H1 (cell line): ENCODE results near the gene DAGLA. TPM values are rescaled to one million over a fixed set of nuclear protein-coding genes. Genes with fewer than 3 reads are reported as not detected.

ENCODE experiments used
- CTCF ChIA-PET: fragments of 300-600 bp; sonication (Branson Sonifier 250); formaldehyde crosslinking; loops from one replicate; lab custom pipeline; 2021; ENCODE audit not compliant: partially characterized antibody; lab: Charles Lee
- POLR2A ChIA-PET: fragments of 300-600 bp; sonication (Branson Sonifier 250); formaldehyde crosslinking; loops from one replicate; lab custom pipeline; 2021; ENCODE audit warnings: inconsistent platforms; ENCODE audit not compliant: partially characterized antibody; lab: Charles Lee
- DNase-seq, 2 experiments: peaks; one replicate each; pipeline versions ENCODE4 v3.0.0 to v3.0.0-alpha.2; 2010 to 2022; ENCODE audit warnings: low spot score in 2 of 2, low read depth in 1 of 2, mixed read lengths in 1 of 2
- FAIRE-seq: peaks from 2 replicates; lab custom pipeline; 2011; peaks lifted over from hg19 to GRCh38; lab: Jason Lieb, UNC
- H2AFZ ChIP-seq: 2 replicates; pipeline ENCODE4 v1.8.1; 2012; ENCODE audit warnings: low read length, inconsistent platforms
- H2AK5ac ChIP-seq: 2 replicates; pipeline ENCODE4 v1.6.1; 2013; ENCODE audit warnings: low read depth, low read length
- H2BK120ac ChIP-seq: replicated peaks from 2 replicates; pipeline ENCODE3; 2013; ENCODE audit warnings: low read depth, low read length, inconsistent platforms
- H2BK12ac ChIP-seq: 2 replicates; pipeline ENCODE4 v1.6.1; 2013; ENCODE audit warnings: low read depth, low read length
- H2BK15ac ChIP-seq: 2 replicates; pipeline ENCODE4 v1.6.1; 2013; ENCODE audit warnings: low read length
- H2BK20ac ChIP-seq: 2 replicates; pipeline ENCODE4 v1.6.1; 2013; ENCODE audit warnings: low read length
- H2BK5ac ChIP-seq: 2 replicates; pipeline ENCODE4 v1.6.1; 2013; ENCODE audit warnings: low read depth, low read length
- H3K14ac ChIP-seq: 2 replicates; pipeline ENCODE4 v1.6.1; 2013; ENCODE audit warnings: inconsistent platforms; ENCODE audit not compliant: insufficient read length
- H3K18ac ChIP-seq: 2 replicates; pipeline ENCODE4 v1.6.1; 2013; ENCODE audit warnings: low read length; ENCODE audit errors: extremely low read depth
- H3K23ac ChIP-seq: 2 replicates; pipeline ENCODE4 v1.6.1; 2013; ENCODE audit warnings: inconsistent platforms; ENCODE audit not compliant: insufficient read length
- H3K23me2 ChIP-seq: 2 replicates; pipeline ENCODE4 v1.6.1; 2013; ENCODE audit warnings: low read depth, low read length
- H3K27ac ChIP-seq: 2 replicates; pipeline ENCODE4 v1.6.1; 2011; ENCODE audit warnings: low read depth, low read length, inconsistent platforms
- H3K27me3 ChIP-seq, 4 experiments: replicated peaks in 1 of 4; 1 replicate in 1 of 4; 2 replicates in 3 of 4; pipeline versions ENCODE4 v1.6.1 to v1.8.1; 2011 to 2013; ENCODE audit warnings: low read length in 3 of 4, mild to moderate bottlenecking in 3 of 4, inconsistent platforms in 2 of 4, mixed read lengths in 2 of 4, moderate library complexity in 1 of 4; ENCODE audit not compliant: control insufficient read depth in 3 of 4, insufficient read depth in 3 of 4; ENCODE audit errors: extremely low read depth in 1 of 4
- H3K36me3 ChIP-seq, 4 experiments: 2 replicates each; pipeline versions ENCODE4 v1.6.1 to v1.8.1; 2011 to 2013; ENCODE audit warnings: mild to moderate bottlenecking in 4 of 4, low read length in 3 of 4, moderate library complexity in 2 of 4, control low read depth in 1 of 4, inconsistent platforms in 1 of 4; ENCODE audit not compliant: insufficient read depth in 4 of 4, control insufficient read depth in 2 of 4
- H3K4ac ChIP-seq: replicated peaks from 2 replicates; pipeline ENCODE3; 2013; ENCODE audit warnings: low read length, low read depth, mixed read lengths, inconsistent platforms; ENCODE audit not compliant: insufficient read length
- H3K4me1 ChIP-seq, 4 experiments: replicated peaks in 1 of 4; 1 replicate in 1 of 4; 2 replicates in 3 of 4; pipeline versions ENCODE4 v1.6.1 to v1.8.1; 2011 to 2013; ENCODE audit warnings: low read length in 3 of 4, inconsistent platforms in 2 of 4, mixed read lengths in 1 of 4; ENCODE audit not compliant: insufficient read depth in 4 of 4, control insufficient read depth in 3 of 4
- H3K4me2 ChIP-seq, 2 experiments: 2 replicates each; pipeline versions ENCODE4 v1.6.1 to v1.8.1; 2011 to 2013; ENCODE audit warnings: low read depth in 2 of 2, low read length in 2 of 2, control low read depth in 1 of 2, inconsistent platforms in 1 of 2, mild to moderate bottlenecking in 1 of 2; ENCODE audit not compliant: insufficient read depth in 1 of 2
- H3K4me3 ChIP-seq, 4 experiments: fragments of 200-600, 300-600 bp in 1 of 4; sonication (generic), shearing (Covaris generic), sonication (Bioruptor Twin) in 1 of 4; 2 replicates each; pipeline versions ENCODE4 v1.5.1 to v1.8.1; 2011 to 2016; ENCODE audit warnings: low read length in 4 of 4, low read depth in 3 of 4, control low read depth in 2 of 4, inconsistent platforms in 2 of 4, mild to moderate bottlenecking in 2 of 4, mixed read lengths in 1 of 4, moderate library complexity in 1 of 4; ENCODE audit not compliant: insufficient read depth in 2 of 4; ENCODE audit errors: extremely low read depth in 1 of 4
- H3K56ac ChIP-seq: replicated peaks from 2 replicates; pipeline ENCODE3; 2013; ENCODE audit warnings: low read depth, mild to moderate bottlenecking, mixed read lengths, low read length, inconsistent platforms; ENCODE audit not compliant: insufficient read length
- H3K79me1 ChIP-seq: 2 replicates; pipeline ENCODE4 v1.6.1; 2013; ENCODE audit warnings: low read depth, low read length, control low read depth
- H3K79me2 ChIP-seq, 2 experiments: 2 replicates each; pipeline versions ENCODE4 v1.6.1 to v1.8.1; 2012 to 2013; ENCODE audit warnings: low read length in 2 of 2, mild to moderate bottlenecking in 2 of 2, inconsistent platforms in 1 of 2; ENCODE audit not compliant: insufficient read depth in 2 of 2, control insufficient read depth in 1 of 2
- H3K9ac ChIP-seq, 4 experiments: replicated peaks in 1 of 4; 1 replicate in 1 of 4; 2 replicates in 3 of 4; pipeline versions ENCODE4 v1.6.1 to v1.8.1; 2011 to 2013; ENCODE audit warnings: low read depth in 3 of 4, low read length in 3 of 4, control low read depth in 2 of 4, mild to moderate bottlenecking in 2 of 4, moderate library complexity in 2 of 4, inconsistent platforms in 1 of 4; ENCODE audit errors: extremely low read depth in 1 of 4
- H3K9me3 ChIP-seq, 2 experiments: 2 replicates each; pipeline versions ENCODE4 v1.6.1 to v1.8.1; 2012 to 2013; ENCODE audit warnings: mild to moderate bottlenecking in 2 of 2, moderate library complexity in 2 of 2, control low read depth in 1 of 2, inconsistent platforms in 1 of 2, low read depth in 1 of 2, low read length in 1 of 2, mixed read lengths in 1 of 2; ENCODE audit not compliant: insufficient read depth in 2 of 2
- H4K20me1 ChIP-seq, 2 experiments: replicated peaks in 1 of 2; 2 replicates each; pipeline versions ENCODE3 to v1.8.1; 2011 to 2013; ENCODE audit warnings: inconsistent platforms in 2 of 2, low read length in 2 of 2, mild to moderate bottlenecking in 1 of 2; ENCODE audit not compliant: insufficient read depth in 2 of 2, control insufficient read depth in 1 of 2
- H4K5ac ChIP-seq: 2 replicates; pipeline ENCODE4 v1.6.1; 2013; ENCODE audit warnings: low read length, low read depth, mixed read lengths, inconsistent platforms; ENCODE audit not compliant: insufficient read length
- H4K8ac ChIP-seq: 2 replicates; pipeline ENCODE4 v1.8.0; 2013; ENCODE audit warnings: mild to moderate bottlenecking, moderate library complexity, low read length, inconsistent platforms; ENCODE audit not compliant: insufficient read depth; ENCODE audit errors: extremely low read depth
- H4K91ac ChIP-seq: replicated peaks from 2 replicates; pipeline ENCODE3; 2013; ENCODE audit warnings: low read length, mixed read lengths, inconsistent platforms; ENCODE audit not compliant: insufficient read length
- CEBPB ChIP-seq: IDR thresholded peaks from 2 replicates; pipeline ENCODE4 v1.6.1; 2012; ENCODE audit warnings: low read depth, low read length
- CHD2 ChIP-seq: IDR thresholded peaks from 2 replicates; pipeline ENCODE4 v1.6.1; 2012; ENCODE audit warnings: low read length, improper control_type of control experiment
- CTBP2 ChIP-seq: IDR thresholded peaks from 2 replicates; pipeline ENCODE4 v1.7.0; 2011; ENCODE audit warnings: borderline replicate concordance, mild to moderate bottlenecking, moderate library complexity, mixed read lengths, low read length; ENCODE audit not compliant: insufficient read depth, insufficient read length
- EP300 ChIP-seq, 2 experiments: IDR thresholded peaks; 1 replicate in 1 of 2; 2 replicates in 1 of 2; pipeline ENCODE4 v1.6.1; 2011 to 2012; ENCODE audit warnings: low read depth in 2 of 2, low read length in 2 of 2, mild to moderate bottlenecking in 2 of 2, borderline replicate concordance in 1 of 2, inconsistent platforms in 1 of 2, moderate library complexity in 1 of 2
- FOSL1 ChIP-seq: IDR thresholded peaks from 2 replicates; pipeline ENCODE4 v1.6.1; 2011; ENCODE audit warnings: mild to moderate bottlenecking, low read depth, low read length, moderate library complexity; ENCODE audit not compliant: insufficient read depth
- JUND ChIP-seq: IDR thresholded peaks from 2 replicates; pipeline ENCODE4 v1.6.1; 2011; ENCODE audit warnings: mild to moderate bottlenecking, improper control_type of control experiment, low read length
- POLR2AphosphoS5 ChIP-seq: IDR thresholded peaks from 2 replicates; pipeline ENCODE4 v1.6.1; 2011; ENCODE audit warnings: low read depth, low read length
- POU5F1 ChIP-seq: IDR thresholded peaks from 2 replicates; pipeline ENCODE4 v1.6.1; 2011; ENCODE audit warnings: low read depth, mild to moderate bottlenecking, low read length, moderate library complexity
- SIN3A ChIP-seq, 2 experiments: IDR thresholded peaks in 1 of 2; conservative IDR thresholded peaks in 1 of 2; 2 replicates each; pipeline ENCODE4 v1.6.1; 2011 to 2012; ENCODE audit warnings: low read length in 2 of 2, improper control_type of control experiment in 1 of 2, low read depth in 1 of 2, mild to moderate bottlenecking in 1 of 2
- SP2 ChIP-seq: IDR thresholded peaks from 2 replicates; pipeline ENCODE4 v1.6.1; 2012; ENCODE audit warnings: mild to moderate bottlenecking, low read length, inconsistent platforms
- YY1 ChIP-seq: IDR thresholded peaks from 2 replicates; pipeline ENCODE4 v1.6.1; 2011; ENCODE audit warnings: low read depth, mild to moderate bottlenecking, low read length
- WGBS, 2 experiments: shearing (Covaris generic) in 1 of 2; methylation state at CpG; one replicate each; pipeline versions ENCODE4 v1.1.6 to v1.1.7; 2013 to 2015; ENCODE audit warnings: low lambda C conversion rate in 2 of 2, mixed read lengths in 2 of 2, inconsistent platforms in 1 of 2, low coverage in 1 of 2, missing lambda C conversion rate in 1 of 2; ENCODE audit not compliant: insufficient replicate concordance in 2 of 2, insufficient coverage in 1 of 2, insufficient read length in 1 of 2; ENCODE audit errors: extremely low coverage in 1 of 2, missing lambda C conversion rate in 1 of 2; 5-methylcytosine and 5-hydroxymethylcytosine counted together
- polyA plus RNA-seq, 7 experiments: library from polyadenylated mRNA; depleted of rRNA in 3 of 7; stranded (reverse) in 5 of 7; unstranded in 2 of 7; fragments of >200 nt in 5 of 7; fragments of 200-250 nt in 2 of 7; gene quantifications; 1 replicate in 5 of 7; 2 replicates in 1 of 7; 4 replicates in 1 of 7; pipeline versions ENCODE4 v1.2.1 to v1.2.3, GENCODE V29; 2011 to 2013; ENCODE audit warnings: missing spikeins in 2 of 7, mixed read lengths in 2 of 7
- total RNA-seq: library from RNA; stranded (reverse); fragmentation: NEBNext Ultra II Directional; extraction: Animal tissue kit (Norgen Biotek cat#: 25700); gene quantifications from 2 replicates; pipeline ENCODE4 v1.2.1, GENCODE V29; 2021
- TF ChIP-seq, protein P1 (sequence below): IDR thresholded peaks from 2 replicates; pipeline ENCODE4 v1.6.1; 2012; ENCODE audit warnings: low read length, inconsistent platforms

DAGLA gene
- total and polyA plus RNA-seq, 2 of the 8 experiments (the other 6 are each of a cell fraction or from before 2014, with no cell fraction given) = 3.6 to 6.6 TPM

GRCh38 chr11:61670626-61671025 is 9.6 kb upstream of the DAGLA start:
- Histone ChIP-seq H3K4me1 (peaks cover 0 to 3% (median under 1%) of the 10 kb centered on the region in 4 experiments; a peak in 2 of 7 replicates), H3K18ac (no peak overlapping the region), H3K9me3 (no peaks in the 10 kb centered on the region), H3K14ac (no peak overlapping the region), H2BK5ac (no peak overlapping the region), H4K20me1 (no peaks in the 10 kb centered on the region), H4K5ac (no peak overlapping the region), H3K4me3 (no peak overlapping the region), H2BK120ac (no peak overlapping the region), H4K8ac (no peak overlapping the region), H3K23me2 (peaks cover 10% of the 10 kb centered on the region; the same call in 1 of the 2 replicates), H2BK15ac (peak overlapping the region; percentile 34; the same call in 1 of the 2 replicates), H2AFZ (no peak overlapping the region), H3K36me3 (no peaks in the 10 kb centered on the region), H3K27me3 (no peaks in the 10 kb centered on the region; a peak in 1 of 7 replicates), H3K4ac (no peak overlapping the region), H4K91ac (no peak overlapping the region), H2AK5ac (no peak overlapping the region), H2BK20ac (no peak overlapping the region), H3K56ac (no peak overlapping the region), H3K79me2 (no peaks in the 10 kb centered on the region), H3K4me2 (no peak overlapping the region), H2BK12ac (0 out of 2 replicates have a peak overlapping the region, but pooled peaks have one; percentile 68), H3K27ac (no peak overlapping the region), H3K79me1 (no peaks in the 10 kb centered on the region), H3K23ac (no peak overlapping the region), H3K9ac (no peak overlapping the region)
- no peak for FAIRE-seq
- no peak for DNase-seq
- no peak for TF ChIP-seq POLR2AphosphoS5
- no peak for TF ChIP-seq CEBPB
- TF ChIP-seq, protein P1, sequence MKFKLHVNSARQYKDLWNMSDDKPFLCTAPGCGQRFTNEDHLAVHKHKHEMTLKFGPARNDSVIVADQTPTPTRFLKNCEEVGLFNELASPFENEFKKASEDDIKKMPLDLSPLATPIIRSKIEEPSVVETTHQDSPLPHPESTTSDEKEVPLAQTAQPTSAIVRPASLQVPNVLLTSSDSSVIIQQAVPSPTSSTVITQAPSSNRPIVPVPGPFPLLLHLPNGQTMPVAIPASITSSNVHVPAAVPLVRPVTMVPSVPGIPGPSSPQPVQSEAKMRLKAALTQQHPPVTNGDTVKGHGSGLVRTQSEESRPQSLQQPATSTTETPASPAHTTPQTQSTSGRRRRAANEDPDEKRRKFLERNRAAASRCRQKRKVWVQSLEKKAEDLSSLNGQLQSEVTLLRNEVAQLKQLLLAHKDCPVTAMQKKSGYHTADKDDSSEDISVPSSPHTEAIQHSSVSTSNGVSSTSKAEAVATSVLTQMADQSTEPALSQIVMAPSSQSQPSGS = no peak
- TF ChIP-seq CTBP2 = no peak
- TF ChIP-seq JUND = no peak
- TF ChIP-seq SIN3A (conservative IDR thresholded peaks at IDR 0.05 in 1 of 2, IDR thresholded peaks at IDR 0.05 in 1 of 2; ENCODE audit: low read depth in 1 of 2, low read length in 2 of 2) = no peak
- TF ChIP-seq YY1 = no peak
- TF ChIP-seq SP2 = no peak
- no peak for TF ChIP-seq POU5F1
- no peak for TF ChIP-seq EP300 (IDR thresholded peaks at IDR 0.05; ENCODE audit: borderline replicate concordance in 1 of 2, low read depth in 2 of 2, low read length in 2 of 2)
- TF ChIP-seq FOSL1 = no peak
- TF ChIP-seq CHD2 = no peak
- 83% methylated on average over 2 of the region's 2 CpGs; no CpG with 5 or more reads in 1 of the 2 experiments for WGBS, 2 experiments
- ChIA-PET POLR2A (no interaction called here), CTCF (interaction anchor here (1.1 to 3.4 kb wide), 8 partner anchors 13 to 64 kb away, joined by 3 to 22 read pairs (median 4); no protein-coding TSS in a partner anchor)
